Measurements from ENCODE around the gene SCARB1. TPM values are rescaled to one million over a fixed set of nuclear protein-coding genes. Genes with fewer than 3 reads are reported as not detected.

Gene SCARB1
- total and polyA plus RNA-seq, 9 of the 15 experiments (the other 6 are each of a cell fraction or from before 2014, with no cell fraction given) = 0.56 to 157 (median 52.8) TPM

- BruUV-seq (replicated peaks) = no TSS peak
- TF ChIP-seq ZNF12 (CRISPR knock-in tag; IDR thresholded peaks at IDR 0.05) (peak; percentile 96), MNT (conservative IDR thresholded peaks at IDR 0.05) (no peak), RHOXF2B (CRISPR knock-in tag; conservative IDR thresholded peaks at IDR 0.05) (no peak), NRF1 (conservative IDR thresholded peaks at IDR 0.05 in 1 of 2, IDR thresholded peaks at IDR 0.05 in 1 of 2) (no peak), SIN3B (IDR thresholded peaks at IDR 0.05; ENCODE audit: low read depth) (no peak), MTA3 (IDR thresholded peaks at IDR 0.05; ENCODE audit: borderline replicate concordance) (no peak), CXXC5 (CRISPR knock-in tag; IDR thresholded peaks at IDR 0.05) (no peak), HDAC2 (IDR thresholded peaks at IDR 0.05) (0 out of 2 replicates have a peak, but pooled peaks have one; percentile 6), MEF2D (tag; conservative IDR thresholded peaks at IDR 0.05; ENCODE audit: low read depth) (no peak)
- ChIA-PET POLR2A (interaction anchor here (0.6 to 0.7 kb wide), 3 partner anchors 15 to 731 kb away, joined by 3 to 4 read pairs (median 3); no protein-coding TSS in a partner anchor), CTCF (ENCODE audit: low intra/inter-chr PET ratio) (no interaction called here)
- no peak overlapping the region for H3K27ac ChIP-seq (ENCODE audit: extremely low read depth, low read depth, low read length)
- H4K20me1 ChIP-seq (replicated peaks; ENCODE audit: control insufficient read depth, insufficient read depth, low read length) = no peaks in the 10 kb centered on the region; the same call in 1 of the 2 replicates
- no peak overlapping the region for H2AFZ ChIP-seq (ENCODE audit: low read depth, low read length)
- no peak overlapping the region for H3K4me3 ChIP-seq
- no peak overlapping the region for H3K4me2 ChIP-seq (ENCODE audit: insufficient read depth, low read length)
- no peak for DNase-seq (ENCODE audit: extremely low read depth in 1 of 4, low spot score in 3 of 4)
- 4% methylated on average over 8 of the region's 8 CpGs for WGBS (ENCODE audit: insufficient coverage, low coverage, missing lambda C conversion rate)
- H3K4me1 ChIP-seq (replicated peaks in 1 of 2; ENCODE audit: control insufficient read depth in 2 of 2, insufficient read depth in 2 of 2, low read length in 2 of 2) = peaks cover 0 to 10% of the 10 kb centered on the region in 2 experiments; a peak in 1 of 5 replicates
- no peak overlapping the region for H3K9ac ChIP-seq (ENCODE audit: insufficient read depth in 1 of 2, low read depth in 2 of 2, low read length in 2 of 2)
- in situ Hi-C loops (cut with MboI) (loop anchor here (10.0 kb wide), 1 partner anchor 428 kb away; no protein-coding TSS in a partner anchor), intact Hi-C loops (cut with micrococcal nuclease) (no loop called here)
- H3K36me3 ChIP-seq (ENCODE audit: control insufficient read depth, insufficient read depth, low read length) = no peaks in the 10 kb centered on the region
- peaks cover 12% of the 10 kb centered on the region for H3K9me3 ChIP-seq (replicated peaks; ENCODE audit: control insufficient read depth, insufficient read depth, low read depth, low read length)
- no peak for FAIRE-seq
- peaks cover 30 to 54% of the 10 kb centered on the region in 2 experiments; a peak in 4 of 5 replicates for H3K27me3 ChIP-seq (ENCODE audit: control insufficient read depth in 2 of 2, insufficient read depth in 2 of 2, low read length in 2 of 2)
- H3K9me1 ChIP-seq (ENCODE audit: control insufficient read depth, insufficient read depth, low read length) = no peaks in the 10 kb centered on the region
- H3K79me2 ChIP-seq (ENCODE audit: control insufficient read depth, insufficient read depth, low read length) = no peaks in the 10 kb centered on the region
- no peak for ATAC-seq
Observed at GRCh38 chr12:124762384-124762783, 101.3 kb downstream of the SCARB1 start.
